NCI-H82 (cell line): ENCODE data around the gene CORO2B.

Experiments used
- DNase-seq: peaks from one replicate; lab custom pipeline; 2025; lab: John Stamatoyannopoulos, UW

The CORO2B gene

DNA sequence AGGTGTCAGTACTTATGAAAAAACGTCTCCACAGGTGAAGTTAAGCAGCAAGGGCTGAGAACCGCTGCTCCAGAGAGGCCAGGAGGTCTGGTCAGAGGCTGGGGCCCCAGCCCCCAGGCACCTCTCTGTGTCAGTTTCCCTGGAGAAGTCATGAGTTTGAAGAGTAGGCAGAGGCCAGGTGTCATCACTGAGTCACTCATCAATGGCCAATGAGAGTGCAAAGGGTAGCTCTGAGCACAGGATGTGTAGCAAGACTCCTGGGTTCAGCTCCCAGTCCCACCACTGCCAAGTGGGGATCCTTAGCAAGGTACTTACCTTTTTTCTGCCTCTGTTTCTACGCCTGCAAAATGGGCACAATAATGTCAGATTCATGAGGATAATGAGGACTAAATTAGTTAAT is 47.9 kb downstream of the CORO2B start:
- no peak for DNase-seq

DNA sequence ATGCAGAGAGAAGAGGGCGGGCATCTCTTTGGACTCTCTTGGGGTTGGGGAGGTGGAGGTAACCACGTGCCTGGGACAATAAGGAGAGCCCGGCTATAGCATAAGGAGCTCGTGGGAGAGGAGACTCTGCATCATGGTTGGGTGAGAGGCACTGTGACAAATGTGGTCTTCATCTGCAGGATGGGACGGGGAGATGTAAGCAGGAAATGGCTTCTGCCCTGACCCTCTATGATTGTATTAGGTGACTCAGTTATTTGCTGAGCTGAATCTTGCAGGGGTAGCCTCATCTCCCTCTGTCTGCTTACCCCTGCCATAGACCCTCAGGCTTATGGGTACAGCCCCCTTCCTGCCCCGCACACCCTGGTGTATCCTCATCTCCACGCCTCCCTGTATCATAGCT is 48.7 kb downstream of the CORO2B start:
- DNase-seq: no peak

DNA sequence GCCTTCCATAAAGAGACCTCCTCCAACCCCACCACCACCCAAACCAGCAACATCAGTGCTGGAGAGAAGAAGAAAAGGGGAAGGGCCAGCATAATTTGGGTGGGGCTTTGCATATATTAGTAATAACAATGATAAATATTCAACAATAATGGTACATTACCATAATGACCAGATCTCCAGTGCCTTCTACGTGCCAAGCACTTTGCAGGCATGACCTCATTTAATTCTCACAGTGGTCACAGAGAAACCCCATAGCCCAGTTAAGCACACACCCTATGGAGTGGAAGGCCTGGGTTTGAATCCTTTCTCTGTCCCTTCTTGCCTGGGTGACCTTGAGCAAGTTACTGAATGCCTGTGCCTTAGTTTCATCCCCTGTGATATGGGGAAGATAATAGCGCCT is 49.2 kb downstream of the CORO2B start:
- DNase-seq: no peak

DNA sequence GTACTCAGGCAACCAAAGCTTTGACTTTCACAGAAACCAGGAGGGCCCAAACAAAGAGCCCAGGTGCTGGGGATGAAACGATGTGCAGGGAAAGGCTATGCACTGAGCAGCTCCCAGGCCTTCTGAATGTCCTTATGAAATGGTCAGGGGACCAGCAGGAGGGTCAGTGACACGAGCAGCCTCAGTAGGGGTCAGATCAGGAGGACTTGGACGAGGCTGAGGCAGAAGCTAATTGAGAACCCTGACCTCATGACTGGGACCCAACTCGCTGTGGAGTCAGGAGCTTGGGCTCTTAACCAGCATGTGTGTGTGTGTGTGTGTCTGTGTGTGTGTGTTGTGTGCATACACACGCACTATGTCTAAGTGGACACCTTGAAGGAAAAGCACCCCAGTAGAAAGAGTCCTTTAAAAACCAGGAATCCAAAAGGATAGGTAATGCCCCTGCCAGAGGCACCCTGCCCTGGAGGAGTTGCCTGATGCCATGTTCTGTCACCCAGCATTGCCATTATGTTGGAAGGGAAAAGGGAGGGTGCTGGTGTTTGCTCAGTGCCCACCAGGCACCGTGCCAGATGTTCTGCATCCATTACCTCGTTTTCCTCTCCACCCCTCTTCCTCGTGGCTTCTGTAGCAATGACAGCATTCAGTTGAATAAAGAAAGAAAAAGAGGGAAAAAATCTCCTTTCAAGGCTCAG is 50.9 kb downstream of the CORO2B start:
- DNase-seq: no peak

DNA sequence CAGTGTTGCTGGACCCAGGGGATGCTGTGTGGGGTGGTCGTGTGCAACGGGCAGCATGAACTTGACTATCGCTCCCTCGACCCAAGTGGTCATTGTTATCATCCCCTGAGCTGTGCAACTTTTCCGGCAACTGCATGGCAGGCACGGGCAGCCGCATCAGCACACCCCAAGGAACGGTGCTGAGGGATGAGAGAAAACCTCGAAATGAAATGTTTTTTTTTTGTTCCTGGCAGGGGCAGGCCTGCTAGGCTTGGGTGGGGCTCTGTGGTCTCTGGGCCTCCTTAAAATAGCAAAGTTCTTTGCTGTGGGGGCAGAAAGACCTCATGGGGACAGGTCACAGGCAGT is 51.4 kb downstream of the CORO2B start:
- no peak for DNase-seq

DNA sequence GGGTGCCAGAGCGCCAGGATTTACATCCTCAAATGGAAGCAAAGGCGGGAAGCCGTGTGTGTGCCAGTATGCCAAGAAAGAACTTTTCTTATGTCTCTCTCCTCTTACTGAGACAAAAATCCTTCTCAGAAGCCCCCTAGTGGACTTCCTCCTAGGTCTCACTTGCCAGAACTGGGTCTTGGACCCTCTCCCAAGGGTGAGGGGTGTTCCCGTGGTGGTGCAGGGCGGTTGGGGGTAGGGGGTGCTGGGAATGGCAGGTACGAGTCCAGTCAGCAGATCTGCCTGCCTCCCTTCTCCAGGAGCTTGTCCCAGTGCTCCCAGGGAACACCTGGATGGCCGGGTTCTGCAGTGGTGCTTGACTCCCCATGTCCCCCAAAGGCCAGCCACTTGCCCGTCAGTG is 52.0 kb downstream of the CORO2B start:
- no peak for DNase-seq

DNA sequence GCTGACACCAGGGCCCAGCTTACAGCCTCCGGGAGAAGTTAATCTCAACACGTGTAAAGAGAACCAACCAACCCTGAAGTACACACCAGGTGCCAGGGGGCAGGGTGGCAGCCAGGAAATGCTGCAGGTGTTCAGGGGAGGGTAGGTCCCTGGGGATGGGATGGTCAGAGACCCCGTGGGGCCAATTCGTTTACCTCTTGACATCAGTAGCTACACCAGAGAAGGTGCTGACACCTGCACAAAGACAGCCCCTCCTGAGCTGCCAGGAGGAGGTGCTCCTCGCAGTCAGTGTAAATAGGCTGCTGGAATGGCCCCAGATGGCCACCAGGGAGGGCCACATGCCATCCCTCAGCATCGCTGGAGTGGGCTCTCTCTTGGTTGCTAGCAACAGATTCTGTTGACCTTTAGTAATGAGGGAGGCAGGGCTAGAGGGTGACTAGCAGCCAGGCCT is 52.8 kb downstream of the CORO2B start:
- DNase-seq: peak; percentile 33

DNA sequence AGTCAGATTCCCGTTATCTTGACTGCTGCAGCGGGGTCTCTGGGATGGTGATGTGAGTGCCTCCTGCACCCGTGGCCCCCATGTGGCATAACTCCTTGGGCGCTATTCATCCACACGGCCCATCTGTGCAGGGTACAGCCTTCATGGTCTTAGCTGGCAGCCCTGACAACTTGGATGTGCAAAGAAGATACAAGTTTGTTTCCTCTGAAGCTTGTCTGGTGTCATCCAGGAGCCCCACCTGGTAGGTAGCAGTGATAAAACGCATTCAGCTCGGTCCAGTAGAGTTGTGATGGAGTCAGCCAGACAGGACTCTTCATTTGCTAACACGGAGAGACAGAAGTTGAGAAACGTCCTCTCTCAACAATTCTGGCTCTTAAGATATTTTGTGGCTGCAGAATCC is 53.3 kb downstream of the CORO2B start:
- no peak for DNase-seq

DNA sequence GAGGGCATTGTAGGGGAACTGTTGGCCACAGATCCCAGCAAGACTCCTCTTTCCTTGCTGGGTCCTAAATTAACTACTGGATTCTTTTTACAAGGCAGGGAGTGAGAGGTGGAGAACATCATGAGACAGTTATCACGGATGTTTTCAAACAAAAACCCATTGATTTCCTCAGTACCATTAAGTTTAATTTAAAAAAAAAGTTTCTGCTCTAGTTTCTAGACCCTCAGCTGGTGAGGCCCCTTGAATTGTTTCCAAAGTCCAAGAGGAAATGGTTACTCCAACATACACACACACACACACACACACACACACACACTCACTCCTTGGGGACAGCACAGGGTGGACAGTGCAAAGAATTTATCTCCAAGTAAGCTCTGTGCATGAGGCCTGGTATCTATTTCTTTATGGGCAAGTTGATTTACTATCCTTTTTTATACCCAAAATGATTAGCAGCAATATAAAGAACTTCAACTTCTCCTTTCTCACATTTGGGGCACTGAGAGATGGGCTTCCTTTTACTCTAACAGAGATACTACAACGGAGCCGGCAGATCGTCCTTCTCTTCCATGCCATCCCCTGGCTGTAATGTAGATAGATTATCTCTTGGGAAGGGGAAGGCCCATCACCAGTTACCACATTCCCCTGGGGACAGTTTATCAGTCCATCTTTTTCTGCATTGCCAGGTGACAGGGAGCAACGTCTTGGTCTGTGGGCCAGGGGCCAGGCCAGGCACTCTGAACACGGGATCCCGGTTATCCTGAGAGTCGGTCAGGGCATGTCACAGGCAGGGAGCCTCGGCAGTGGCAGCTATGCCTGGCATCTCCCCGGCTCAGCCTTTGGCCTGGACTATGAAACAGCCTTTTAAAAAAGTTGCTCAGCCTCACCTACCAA is 54.7 kb downstream of the CORO2B start:
- peak; percentile 19 for DNase-seq

DNA sequence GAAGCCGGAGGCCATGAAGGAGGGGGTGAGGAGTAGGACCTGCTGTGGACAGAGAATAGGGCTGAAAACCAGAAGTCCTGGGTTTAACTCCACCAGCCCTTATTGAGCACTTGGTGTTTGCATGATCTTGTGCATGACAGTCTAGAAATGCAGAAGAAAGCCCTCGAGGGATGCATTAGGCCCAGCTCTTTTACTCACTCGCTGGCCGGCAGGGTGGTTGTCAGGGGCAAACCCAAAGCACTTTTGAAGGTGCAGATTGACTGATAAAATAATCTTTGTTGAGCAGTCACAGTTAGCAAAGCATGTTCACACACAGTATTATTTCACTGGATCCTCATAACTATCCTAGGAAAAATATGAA is 55.3 kb downstream of the CORO2B start:
- no peak for DNase-seq

DNA sequence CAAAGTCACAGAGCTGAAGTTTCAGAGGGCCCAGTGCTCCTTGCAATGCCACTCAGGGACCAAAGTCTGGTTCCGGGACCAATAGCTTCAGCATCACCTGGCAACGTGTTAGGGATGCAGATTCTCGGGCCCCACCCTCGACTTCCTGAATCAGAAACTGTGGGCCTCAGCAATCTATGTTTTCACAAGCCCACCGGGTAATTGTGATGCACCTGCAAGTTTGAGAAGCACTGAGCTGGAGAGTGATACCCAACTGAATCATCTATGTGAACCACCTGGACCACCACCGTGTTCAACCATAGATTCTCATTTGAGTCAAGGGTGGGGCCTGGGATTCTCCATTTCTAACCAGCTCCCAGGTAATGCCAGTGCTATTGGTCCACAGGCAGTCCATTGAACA is 55.7 kb downstream of the CORO2B start:
- no peak for DNase-seq

DNA sequence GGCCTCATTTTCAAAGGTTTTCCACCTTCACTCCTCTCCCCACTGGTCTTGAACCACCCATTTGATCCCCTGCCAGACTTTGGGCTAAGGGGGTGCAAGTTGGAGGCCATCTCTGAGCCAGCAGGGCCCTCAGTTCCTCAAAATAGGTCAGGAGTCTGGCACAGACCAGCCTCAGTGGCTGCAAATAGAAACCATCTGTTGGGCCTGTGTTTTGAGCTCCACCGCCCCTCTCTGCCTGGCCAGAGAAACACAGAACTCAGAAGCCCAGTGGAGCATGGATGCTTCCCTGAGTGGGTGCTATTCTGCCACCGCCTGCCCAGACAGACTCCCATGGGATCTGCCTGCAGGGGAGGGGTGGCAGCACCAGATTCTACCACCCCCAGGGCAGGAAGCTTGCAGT is 56.3 kb downstream of the CORO2B start:
- no peak for DNase-seq

DNA sequence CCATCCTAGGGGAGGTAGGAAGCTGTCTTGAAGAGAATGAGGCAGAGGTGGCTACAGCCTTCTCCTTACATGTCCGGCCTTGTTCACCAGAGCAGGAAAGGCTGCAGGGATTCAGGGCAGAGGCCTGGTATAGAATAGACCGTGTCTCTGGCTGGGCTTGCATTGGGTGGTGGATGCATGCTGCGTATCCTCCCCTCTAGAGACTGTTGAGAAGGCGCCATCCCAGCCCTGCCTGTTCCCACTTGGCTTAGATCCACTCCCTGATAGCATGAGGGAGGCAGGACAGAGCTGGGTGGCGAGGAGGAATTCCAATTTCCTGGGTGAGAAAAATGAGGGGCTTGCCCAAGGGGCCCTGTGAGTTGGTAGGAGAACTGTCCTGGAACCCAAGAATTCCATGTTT is 57.5 kb downstream of the CORO2B start:
- peak; percentile 34 for DNase-seq

DNA sequence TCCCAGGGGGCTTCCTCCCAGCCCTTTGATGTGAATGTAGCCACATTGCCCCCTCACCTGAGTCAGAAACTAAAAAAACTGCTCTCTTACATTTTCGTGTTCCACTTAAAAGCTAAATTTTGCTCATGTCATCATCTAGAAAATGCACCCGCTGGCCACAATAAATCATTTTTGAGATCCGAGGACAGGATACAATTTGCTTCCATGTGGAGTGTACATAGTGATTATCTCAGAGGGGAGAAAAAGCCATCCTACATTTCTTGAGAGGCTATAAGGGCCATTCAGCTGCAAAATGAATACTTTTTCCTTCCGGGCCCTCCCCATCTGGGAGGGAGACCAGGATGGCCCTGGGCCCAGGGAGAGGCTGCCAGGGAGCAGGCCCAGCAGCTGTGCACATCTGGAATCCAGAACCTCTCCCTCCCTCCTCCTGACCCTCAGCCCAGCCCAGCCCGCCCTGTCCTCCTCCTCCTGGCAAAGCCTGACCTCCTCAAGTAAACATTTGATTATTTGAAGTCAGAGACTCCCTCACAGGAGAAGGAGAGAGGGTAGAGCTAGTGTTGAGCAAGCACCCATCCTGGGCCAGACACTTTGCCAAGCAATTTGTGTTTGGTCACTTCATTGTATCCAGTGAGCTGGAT is 59.1 kb downstream of the CORO2B start:
- no peak for DNase-seq

DNA sequence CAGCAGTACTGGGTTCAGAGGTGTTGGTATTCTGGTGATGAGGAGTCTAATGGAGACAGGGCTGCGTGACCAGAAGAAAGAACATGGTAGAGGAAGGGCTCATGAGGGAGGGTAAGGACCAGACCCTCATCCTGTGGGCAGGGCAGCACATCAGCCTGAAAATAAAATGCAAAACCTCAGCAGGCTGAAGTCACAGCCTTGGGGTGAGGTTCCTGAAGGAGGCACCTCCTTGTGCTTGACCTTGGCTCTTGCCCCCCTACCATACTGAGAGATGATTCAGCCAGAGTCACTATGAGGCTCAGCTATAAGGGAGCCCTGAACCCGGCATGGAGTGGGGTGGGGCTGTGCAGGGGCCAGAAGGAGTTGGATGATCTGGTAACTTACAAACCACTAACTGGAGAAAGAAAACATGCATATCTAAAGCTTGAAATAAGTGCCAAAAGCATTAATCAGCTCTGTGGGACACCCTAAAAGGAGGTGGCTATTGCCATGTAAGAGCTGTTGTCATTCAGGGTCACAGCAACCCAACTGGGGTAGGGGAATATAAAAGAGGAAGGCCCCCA is 60.2 kb downstream of the CORO2B start:
- DNase-seq: no peak

DNA sequence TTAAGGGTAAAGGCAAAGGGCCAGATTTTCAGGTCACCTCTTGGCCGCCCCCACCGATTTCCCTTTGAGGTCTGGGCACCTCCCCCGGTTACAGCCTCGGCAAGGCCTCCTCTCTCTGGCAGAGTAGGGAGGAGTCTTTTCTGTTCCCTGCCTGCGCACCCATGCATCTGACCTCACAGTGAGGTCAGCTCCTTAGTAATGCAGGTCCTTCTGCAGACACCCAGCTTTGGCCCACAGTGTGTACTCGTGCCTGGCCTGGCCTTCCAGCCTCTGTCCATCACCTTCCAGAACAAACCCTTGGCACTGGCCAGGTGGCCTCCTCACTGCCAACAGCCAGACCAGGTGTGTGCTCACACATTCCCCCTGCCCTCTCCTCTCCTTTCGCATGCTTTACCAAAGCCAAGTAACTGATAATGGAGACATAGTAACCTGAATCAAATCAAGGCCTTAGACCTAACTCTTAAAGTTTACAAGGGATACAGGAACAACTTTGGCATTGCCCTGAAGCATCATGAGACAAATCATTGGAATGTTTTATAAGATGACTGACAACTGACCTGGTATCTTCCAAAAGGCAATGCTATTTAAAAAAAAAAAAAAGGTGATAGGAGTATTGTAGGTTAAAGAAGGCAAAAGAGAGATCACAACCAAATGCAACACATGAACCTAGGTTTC is 61.3 kb downstream of the CORO2B start:
- DNase-seq: no peak

DNA sequence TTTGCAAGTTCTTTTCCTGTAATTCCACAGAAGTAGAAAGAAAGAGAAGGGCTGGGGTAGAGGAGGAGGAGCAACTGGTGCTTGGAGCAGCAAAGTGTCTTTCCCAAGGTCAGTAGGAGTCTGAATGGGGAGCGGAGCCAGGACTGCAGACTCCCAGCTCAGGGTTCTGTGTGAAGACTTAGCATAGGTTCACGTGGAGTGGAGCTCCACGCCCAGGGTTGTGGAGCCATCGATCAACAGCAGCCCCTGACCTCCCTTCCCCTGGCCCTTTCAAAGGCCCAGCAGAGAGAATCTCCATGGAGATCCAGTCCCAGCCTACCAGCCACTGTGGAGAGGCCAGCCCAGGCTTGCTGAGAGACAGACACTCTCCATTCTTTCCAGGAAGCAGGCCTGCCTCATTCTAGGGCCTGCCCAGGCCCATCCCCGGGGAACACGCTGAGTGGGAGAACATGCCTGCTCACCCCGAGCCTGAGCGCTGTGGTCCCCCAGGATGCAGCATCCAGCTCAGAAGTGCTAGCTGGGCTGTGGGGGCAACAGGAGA is 62.1 kb downstream of the CORO2B start:
- no peak for DNase-seq

DNA sequence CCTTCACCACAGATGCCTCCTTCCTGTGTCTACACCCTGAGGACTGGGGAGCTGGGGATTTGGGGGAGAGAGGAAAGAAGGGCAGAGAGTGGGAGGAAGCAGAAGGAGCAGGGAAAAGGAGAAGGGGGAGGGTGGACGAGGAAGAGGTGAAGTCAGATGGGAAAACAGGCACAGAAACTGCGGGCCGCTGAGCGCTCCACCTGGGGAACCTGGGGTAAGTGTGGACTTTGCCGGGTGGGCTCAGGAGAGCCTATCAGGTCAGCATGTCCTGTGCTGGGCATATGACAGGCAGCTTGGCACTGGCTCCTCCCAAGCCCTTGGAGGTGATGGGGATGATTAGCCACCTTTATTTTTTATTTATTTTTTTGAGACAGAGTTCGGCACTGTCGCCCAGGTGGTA is 62.6 kb downstream of the CORO2B start:
- DNase-seq: no peak

DNA sequence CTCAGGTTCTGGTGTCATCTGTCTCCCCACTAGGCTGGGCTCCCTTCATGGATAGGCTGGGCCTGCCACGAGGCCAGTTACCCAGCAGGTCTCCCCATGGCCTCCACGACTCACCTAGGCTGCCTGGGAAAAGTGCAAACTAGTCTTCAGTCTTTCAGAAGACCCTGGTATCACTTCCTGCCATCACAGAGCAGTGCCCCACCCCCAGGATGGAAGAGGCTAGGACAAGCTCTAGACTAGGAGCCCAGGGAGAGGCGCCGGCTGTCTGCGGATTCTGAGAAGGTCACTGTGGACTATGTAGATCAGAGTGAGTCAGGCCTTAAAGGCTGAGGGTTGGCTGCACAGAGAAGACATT is 63.7 kb downstream of the CORO2B start:
- DNase-seq: no peak

DNA sequence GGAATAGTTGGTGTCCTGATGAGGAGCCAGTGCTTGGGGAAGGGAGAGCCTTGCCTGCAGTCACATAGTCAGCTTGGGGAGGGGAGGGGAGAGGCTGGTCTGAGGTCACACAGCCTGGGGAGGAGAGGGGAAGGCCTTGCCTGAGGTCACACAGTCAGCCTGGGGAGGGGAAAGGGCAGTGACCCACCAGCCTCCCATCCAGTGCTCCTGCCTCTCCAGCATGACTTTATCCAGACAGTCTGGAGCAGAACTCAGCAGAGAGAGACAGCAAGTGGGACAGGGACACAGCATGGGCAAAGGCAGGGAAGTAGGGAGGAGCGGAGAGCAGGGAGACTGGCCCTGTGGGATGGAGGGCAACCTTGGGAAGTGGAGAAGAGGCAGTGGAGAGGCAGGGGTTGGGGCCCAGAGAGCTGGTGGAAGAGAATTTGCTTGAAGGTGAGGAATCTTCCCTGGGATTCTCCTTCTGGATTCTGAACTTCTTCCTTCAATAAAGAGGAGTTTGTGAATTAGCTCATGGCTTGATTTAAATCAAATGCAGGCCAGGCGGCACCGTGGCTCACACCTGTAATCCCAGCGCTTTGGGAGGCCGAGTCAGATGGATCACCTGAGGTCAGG is 64.5 kb downstream of the CORO2B start:
- DNase-seq: no peak

DNA sequence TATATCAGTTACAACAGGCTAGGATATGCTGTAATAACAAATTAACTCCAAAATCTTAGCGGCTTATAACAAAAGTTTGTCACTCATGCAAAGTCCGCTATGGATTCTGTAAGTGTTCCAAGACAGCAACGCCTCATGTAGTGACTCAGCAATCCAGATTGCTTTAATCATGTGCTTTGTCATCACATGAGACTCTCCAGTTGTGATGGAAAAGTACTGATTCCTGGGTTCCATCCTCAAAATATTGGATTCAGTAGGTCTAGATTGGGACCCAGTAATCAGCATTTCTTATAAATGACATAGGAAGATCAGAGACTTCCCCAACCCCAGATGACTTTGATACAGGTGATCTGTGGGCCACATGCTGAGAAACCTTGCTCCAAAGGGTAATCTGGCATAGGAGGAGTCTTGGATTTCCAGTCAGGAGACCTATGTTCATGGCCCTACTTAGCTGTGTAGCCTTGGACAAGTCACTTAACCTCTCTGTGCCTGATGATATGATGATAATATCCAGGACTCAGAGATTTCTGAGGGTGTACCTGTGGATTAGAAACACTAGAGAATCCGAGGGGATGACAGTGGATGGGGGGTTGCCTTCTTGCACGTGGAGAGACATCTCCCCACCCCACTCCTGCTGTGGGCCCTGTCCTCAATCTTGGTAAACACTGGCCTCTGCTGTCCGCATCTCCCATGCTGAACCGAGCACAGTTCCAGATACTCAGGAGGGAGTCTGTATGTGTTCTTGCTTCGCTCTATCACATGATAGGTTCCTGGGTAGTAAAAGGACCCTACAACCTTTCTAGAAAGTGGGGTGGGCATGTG is 65.5 kb downstream of the CORO2B start:
- no peak for DNase-seq
